Transverse colon (tissue), 4 donors: ENCODE data around the gene PID1. TPM values are rescaled to one million over a fixed set of nuclear protein-coding genes. Genes with fewer than 3 reads are reported as not detected.

Experiments
- DNase-seq: peaks from one replicate; pipeline ENCODE4 v3.0.0-alpha.2; 2019
- H3K27ac ChIP-seq, 4 donors: fragments of 200-600 bp; sonication (generic); 2 replicates each; pipeline ENCODE4 v1.5.1; 2016 to 2018; ENCODE audit warnings: inconsistent platforms in 4 of 4
- H3K27me3 ChIP-seq: fragments of 200-600 bp; sonication (generic); 2 replicates; pipeline ENCODE4 v1.5.1; 2017; ENCODE audit warnings: inconsistent platforms
- H3K36me3 ChIP-seq, 4 donors: fragments of 200-600 bp; sonication (generic); 2 replicates each; pipeline ENCODE4 v1.5.1; 2017 to 2019; ENCODE audit warnings: inconsistent platforms in 4 of 4
- H3K4me1 ChIP-seq, 4 donors: fragments of 200-600 bp; sonication (generic); 2 replicates each; pipeline ENCODE4 v1.5.1; 2017 to 2020; ENCODE audit warnings: inconsistent platforms in 4 of 4
- H3K4me3 ChIP-seq, 4 donors: fragments of 200-600 bp; sonication (generic); 1 replicate in 1 of 4; 2 replicates in 3 of 4; pipeline versions ENCODE4 v1.5.1 to v1.6.1; 2017 to 2019; ENCODE audit warnings: inconsistent platforms in 4 of 4
- H3K9me3 ChIP-seq, 2 donors: fragments of 200-600 bp; sonication (generic); 2 replicates each; pipeline ENCODE4 v1.5.1; 2017 to 2019; ENCODE audit warnings: inconsistent platforms in 2 of 2
- CTCF ChIP-seq, 5 experiments: fragments of 200-600 bp in 3 of 5; fragments of 450-650 bp in 2 of 5; sonication (generic) in 3 of 5; IDR thresholded peaks; 1 replicate in 2 of 5; 2 replicates in 3 of 5; pipeline ENCODE4 v1.5.1; 2016 to 2017; ENCODE audit warnings: antibody characterized with exemption in 5 of 5, inconsistent platforms in 3 of 5, mild to moderate bottlenecking in 2 of 5, moderate library complexity in 1 of 5
- EP300 ChIP-seq: sonication (generic); formaldehyde crosslinking; IDR thresholded peaks from one replicate; pipeline ENCODE4 v1.6.1; 2017; ENCODE audit warnings: antibody characterized with exemption, low read depth
- POLR2A ChIP-seq: fragments of 450-650 bp; IDR thresholded peaks from one replicate; pipeline ENCODE4 v1.6.1; 2016; ENCODE audit warnings: antibody characterized with exemption, mild to moderate bottlenecking, moderate library complexity
- POLR2AphosphoS5 ChIP-seq, 3 donors: sonication (generic); formaldehyde crosslinking; IDR thresholded peaks; one replicate each; pipeline ENCODE4 v1.6.1; 2016; ENCODE audit warnings: antibody characterized with exemption in 3 of 3
- WGBS, 2 donors: methylation state at CpG; one replicate each; pipeline ENCODE4 v1.1.5; 2018; ENCODE audit warnings: low coverage in 1 of 2; 5-methylcytosine and 5-hydroxymethylcytosine counted together
- in situ Hi-C, 4 donors: fragments of 200-750 bp; cut with MboI; loops; one replicate each; pipeline versions ENCODE4 v1.15.0 to v1.15.1; 2017; ENCODE audit warnings: low sequenced_read_pairs in 3 of 4, low pct_ligation_motif_present in 1 of 4, low pct_unique_long_range_greater_than_20kb in 1 of 4
- intact Hi-C: fragments of 100-400 bp; cut with DNase I; formaldehyde crosslinking; loops from one replicate; pipeline ENCODE4 v1.15.1; 2023; ENCODE audit warnings: low total_unique reads
- total RNA-seq, 4 donors: library from RNA; depleted of rRNA; stranded (reverse); fragments of >200 nt; gene quantifications; one replicate each; pipeline ENCODE4 v1.1.0, GENCODE V29; 2016

Gene PID1
- total RNA-seq, 4 donors from 2014 or later = 21.6 to 54.6 (median 27.9) TPM

GRCh38 chr2:229111744-229112143 is 159.3 kb downstream of the PID1 start:
- H3K27me3 ChIP-seq = no peaks in the 10 kb centered on the region
- H3K9me3 ChIP-seq = no peaks in the 10 kb centered on the region
- no peak for TF ChIP-seq CTCF (IDR thresholded peaks at IDR 0.05)
- no peak for TF ChIP-seq EP300
- TF ChIP-seq POLR2A = no peak
- no peak for TF ChIP-seq POLR2AphosphoS5 (IDR thresholded peaks at IDR 0.05)
- no peak overlapping the region for H3K4me3 ChIP-seq
- in situ Hi-C loops = no loop called here
- intact Hi-C loops = no loop called here
- H3K27ac ChIP-seq = no peak overlapping the region
- 77 to 87% methylated on average over 5 of the region's 5 CpGs for WGBS, 2 donors
- DNase-seq = no peak
- no peaks in the 10 kb centered on the region for H3K4me1 ChIP-seq
- H3K36me3 ChIP-seq = no peaks in the 10 kb centered on the region

- 91 to 100% methylated on average over 3 to 7 of the region's 7 CpGs for WGBS, 2 donors
- H3K4me3 ChIP-seq = no peak overlapping the region
- no peaks in the 10 kb centered on the region for H3K9me3 ChIP-seq
- no peaks in the 10 kb centered on the region for H3K4me1 ChIP-seq
- in situ Hi-C loops (no loop called here), intact Hi-C loops (no loop called here)
- TF ChIP-seq CTCF (IDR thresholded peaks at IDR 0.05) (no peak), POLR2AphosphoS5 (IDR thresholded peaks at IDR 0.05) (no peak), POLR2A (no peak), EP300 (no peak)
- H3K27me3 ChIP-seq = no peaks in the 10 kb centered on the region
- no peak for DNase-seq
- H3K36me3 ChIP-seq = no peaks in the 10 kb centered on the region
- no peak overlapping the region for H3K27ac ChIP-seq
These were observed 161.9 kb downstream of the PID1 start for GRCh38 chr2:229109195-229109594.

- DNase-seq = no peak
- Histone ChIP-seq H3K9me3 (no peaks in the 10 kb centered on the region), H3K36me3 (no peaks in the 10 kb centered on the region), H3K27me3 (no peaks in the 10 kb centered on the region), H3K4me1 (no peaks in the 10 kb centered on the region), H3K27ac (no peak overlapping the region), H3K4me3 (no peak overlapping the region)
- in situ Hi-C loops = no loop called here
- intact Hi-C loops = no loop called here
- 88 to 90% methylated on average over 6 to 7 of the region's 7 CpGs for WGBS, 2 donors
- TF ChIP-seq EP300 (no peak), CTCF (IDR thresholded peaks at IDR 0.05) (no peak), POLR2AphosphoS5 (IDR thresholded peaks at IDR 0.05) (no peak), POLR2A (no peak)
These were observed 163.5 kb downstream of the PID1 start for GRCh38 chr2:229107601-229108000.

DNA sequence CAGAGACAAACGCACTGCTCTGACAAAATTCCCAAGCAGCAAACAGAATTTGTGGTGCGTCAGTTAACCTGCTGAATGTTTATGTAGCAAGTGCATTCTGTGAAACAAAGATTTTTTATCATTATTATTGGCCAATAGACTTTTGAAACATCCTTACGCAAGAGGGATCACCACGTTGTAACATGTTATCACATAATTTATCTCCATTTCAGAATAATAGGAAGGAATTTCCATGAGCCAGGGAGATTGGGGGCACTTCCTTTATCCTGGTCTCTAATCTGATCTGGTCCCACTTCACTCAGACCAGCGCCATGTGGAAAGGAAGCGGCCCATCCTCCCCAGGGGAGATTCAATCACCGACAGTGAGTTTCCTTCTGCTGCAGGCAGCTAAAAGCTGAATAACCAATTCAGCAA is 166.1 kb downstream of the PID1 start:
- H3K27me3 ChIP-seq = no peaks in the 10 kb centered on the region
- no peak for DNase-seq
- TF ChIP-seq POLR2A (no peak), POLR2AphosphoS5 (IDR thresholded peaks at IDR 0.05) (no peak), CTCF (IDR thresholded peaks at IDR 0.05) (no peak), EP300 (no peak)
- no peaks in the 10 kb centered on the region for H3K36me3 ChIP-seq
- no peaks in the 10 kb centered on the region for H3K4me1 ChIP-seq
- WGBS, 2 donors = 64 to 74% methylated on average over 4 to 7 of the region's 7 CpGs
- in situ Hi-C loops (no loop called here), intact Hi-C loops (no loop called here)
- H3K9me3 ChIP-seq = no peaks in the 10 kb centered on the region
- H3K4me3 ChIP-seq = no peak overlapping the region
- H3K27ac ChIP-seq = no peak overlapping the region
